ENCODE results near the gene WWC2.

WWC2 gene

GRCh38 chr4:183343730-183344129 is 244.7 kb downstream of the WWC2 start:
- no peak overlapping the region for H3K27ac ChIP-seq (ENCODE audit: low read length)
- no peaks in the 10 kb centered on the region for H3K79me2 ChIP-seq (ENCODE audit: insufficient read depth, low read length)
- H2AFZ ChIP-seq (ENCODE audit: low read depth, low read length) = no peak overlapping the region
- no peak overlapping the region for H3K4me3 ChIP-seq (ENCODE audit: low read depth in 1 of 2, low read length in 2 of 2)
- H3K27me3 ChIP-seq (ENCODE audit: insufficient read depth, low read length, poor library complexity) = no peaks in the 10 kb centered on the region
- no peak overlapping the region for H3K4me2 ChIP-seq (ENCODE audit: insufficient read depth, low read length)
- no peak for ATAC-seq (ENCODE audit: insufficient read depth, low read depth)
- TF ChIP-seq EZH2 (IDR thresholded peaks at IDR 0.05; ENCODE audit: borderline replicate concordance, low read depth, low read length, severe bottlenecking) = no peak
- no peak for TF ChIP-seq CTCF (IDR thresholded peaks at IDR 0.05; ENCODE audit: borderline replicate concordance, extremely low read depth, low read length, poor library complexity, severe bottlenecking)
- no peaks in the 10 kb centered on the region for H4K20me1 ChIP-seq (ENCODE audit: insufficient read depth, low read length)
- H3K9ac ChIP-seq (ENCODE audit: low read depth, low read length) = no peak overlapping the region
- H3K4me1 ChIP-seq (ENCODE audit: insufficient read depth, low read length) = no peaks in the 10 kb centered on the region
- H3K36me3 ChIP-seq (ENCODE audit: insufficient read depth, low read length) = no peaks in the 10 kb centered on the region
- no peak for DNase-seq
- no peaks in the 10 kb centered on the region for H3K9me3 ChIP-seq (ENCODE audit: insufficient read depth, low read length, severe bottlenecking)

GRCh38 chr4:183344523-183345255 is 245.6 kb downstream of the WWC2 start:
- Histone ChIP-seq H3K9me3 (ENCODE audit: insufficient read depth, low read length, severe bottlenecking) (no peaks in the 10 kb centered on the region), H3K27ac (ENCODE audit: low read length) (no peak overlapping the region), H3K4me1 (ENCODE audit: insufficient read depth, low read length) (no peaks in the 10 kb centered on the region), H3K27me3 (ENCODE audit: insufficient read depth, low read length, poor library complexity) (no peaks in the 10 kb centered on the region), H4K20me1 (ENCODE audit: insufficient read depth, low read length) (no peaks in the 10 kb centered on the region), H3K4me3 (ENCODE audit: low read depth in 1 of 2, low read length in 2 of 2) (no peak overlapping the region), H3K36me3 (ENCODE audit: insufficient read depth, low read length) (no peaks in the 10 kb centered on the region), H3K79me2 (ENCODE audit: insufficient read depth, low read length) (no peaks in the 10 kb centered on the region), H3K4me2 (ENCODE audit: insufficient read depth, low read length) (no peak overlapping the region), H3K9ac (ENCODE audit: low read depth, low read length) (no peak overlapping the region), H2AFZ (ENCODE audit: low read depth, low read length) (no peak overlapping the region)
- ATAC-seq (ENCODE audit: insufficient read depth, low read depth) = no peak
- no peak for DNase-seq
- TF ChIP-seq CTCF (IDR thresholded peaks at IDR 0.05; ENCODE audit: borderline replicate concordance, extremely low read depth, low read length, poor library complexity, severe bottlenecking) (no peak), EZH2 (IDR thresholded peaks at IDR 0.05; ENCODE audit: borderline replicate concordance, low read depth, low read length, severe bottlenecking) (no peak)

- Histone ChIP-seq H3K4me3 (ENCODE audit: low read depth in 1 of 2, low read length in 2 of 2) (no peak overlapping the region), H3K9me3 (ENCODE audit: insufficient read depth, low read length, severe bottlenecking) (no peaks in the 10 kb centered on the region), H3K36me3 (ENCODE audit: insufficient read depth, low read length) (no peaks in the 10 kb centered on the region), H3K4me2 (ENCODE audit: insufficient read depth, low read length) (no peak overlapping the region), H3K27me3 (ENCODE audit: insufficient read depth, low read length, poor library complexity) (no peaks in the 10 kb centered on the region), H4K20me1 (ENCODE audit: insufficient read depth, low read length) (no peaks in the 10 kb centered on the region), H3K79me2 (ENCODE audit: insufficient read depth, low read length) (no peaks in the 10 kb centered on the region), H2AFZ (ENCODE audit: low read depth, low read length) (no peak overlapping the region), H3K27ac (ENCODE audit: low read length) (no peak overlapping the region), H3K4me1 (ENCODE audit: insufficient read depth, low read length) (no peaks in the 10 kb centered on the region), H3K9ac (ENCODE audit: low read depth, low read length) (no peak overlapping the region)
- TF ChIP-seq CTCF (IDR thresholded peaks at IDR 0.05; ENCODE audit: borderline replicate concordance, extremely low read depth, low read length, poor library complexity, severe bottlenecking) (no peak), EZH2 (IDR thresholded peaks at IDR 0.05; ENCODE audit: borderline replicate concordance, low read depth, low read length, severe bottlenecking) (no peak)
- DNase-seq = no peak
- no peak for ATAC-seq (ENCODE audit: insufficient read depth, low read depth)
Observed at GRCh38 chr4:183345261-183345660, 246.2 kb downstream of the WWC2 start.
